Hippocampal formation (tissue), 2 donors: Measurements from ENCODE around the gene ATP5F1B.

ENCODE experiments used
- DNase-seq, 2 donors: peaks; one replicate each; lab custom pipeline; 2025; lab: John Stamatoyannopoulos, UW

The ATP5F1B gene

DNA sequence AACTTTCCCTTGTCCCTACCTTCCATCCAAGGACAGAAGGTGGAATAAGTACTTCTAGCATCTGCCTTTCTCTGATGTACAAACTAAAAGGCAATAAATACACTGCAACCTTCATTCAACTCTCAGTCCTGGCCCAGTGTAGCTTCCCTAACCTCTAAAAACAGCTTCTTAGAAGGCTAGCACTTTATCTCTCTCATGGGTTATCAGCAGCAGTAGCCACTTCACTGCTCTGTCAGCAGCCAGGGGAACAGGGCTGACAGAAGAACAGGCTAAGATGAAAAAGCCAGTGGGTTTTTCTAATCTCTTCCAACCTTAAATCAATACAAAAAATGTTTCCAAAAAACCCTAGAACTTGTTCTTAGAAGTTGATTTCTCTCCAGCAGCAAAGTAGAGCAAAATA lies 28.9 kb downstream of the ATP5F1B start:
- no peak for DNase-seq

DNA sequence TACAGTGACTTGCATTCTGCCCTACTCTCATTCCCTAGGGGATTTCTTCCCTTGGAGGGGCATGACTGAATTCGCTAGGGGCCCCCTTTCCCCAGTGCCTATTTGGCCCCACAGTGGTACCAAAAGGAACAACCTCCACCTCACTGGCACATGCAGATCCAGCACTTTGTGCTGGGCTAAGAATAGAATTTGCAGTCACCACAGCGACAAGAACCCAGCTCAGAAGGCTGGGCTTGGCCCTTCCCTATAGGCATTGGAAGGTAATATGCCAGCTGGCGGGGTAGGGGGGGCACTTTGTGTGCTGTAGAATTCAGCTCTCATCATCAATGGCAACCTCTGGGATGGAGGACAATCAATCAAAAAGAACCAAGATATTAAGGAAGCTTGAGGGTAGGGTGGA lies 29.5 kb downstream of the ATP5F1B start:
- no peak for DNase-seq

DNA sequence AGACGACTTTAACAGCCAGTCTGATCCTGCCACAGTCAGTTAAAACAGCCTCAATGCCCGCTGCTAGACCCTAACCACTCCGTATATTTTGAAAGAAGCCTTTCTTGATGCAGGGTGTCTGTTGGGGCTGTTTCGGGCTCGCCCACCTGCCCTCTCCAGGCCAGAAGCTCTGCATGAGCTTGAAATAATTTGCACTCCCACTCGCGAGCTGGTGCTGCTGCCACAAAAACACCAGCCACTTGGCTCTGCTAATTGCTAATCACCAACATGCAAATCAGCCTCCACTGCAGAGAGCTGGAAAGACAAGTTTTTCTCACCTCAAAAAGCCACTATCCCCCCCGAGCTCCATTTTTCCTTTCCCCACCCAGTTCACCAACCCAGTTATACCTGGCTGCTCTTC lies 31.2 kb downstream of the ATP5F1B start:
- DNase-seq = no peak

DNA sequence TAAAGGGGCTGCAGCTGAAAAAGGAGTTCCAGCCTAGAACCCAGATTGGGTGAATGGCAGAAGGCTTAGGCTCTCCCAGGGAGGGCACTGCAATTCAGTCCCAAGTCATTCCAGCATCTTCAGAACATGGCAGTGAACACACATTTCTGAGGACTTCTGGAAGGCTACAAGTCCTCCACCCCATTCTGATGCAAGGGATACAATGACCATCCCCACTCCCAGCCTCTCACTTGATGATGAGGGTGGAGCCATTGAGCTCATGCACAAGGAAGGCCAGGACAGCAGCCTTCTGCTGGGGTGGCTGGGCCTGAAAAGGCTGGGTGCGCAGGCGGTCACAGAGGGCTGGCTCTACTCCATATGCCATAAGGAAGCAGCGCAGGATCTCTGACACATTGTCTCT lies 41.4 kb downstream of the ATP5F1B start:
- no peak for DNase-seq

DNA sequence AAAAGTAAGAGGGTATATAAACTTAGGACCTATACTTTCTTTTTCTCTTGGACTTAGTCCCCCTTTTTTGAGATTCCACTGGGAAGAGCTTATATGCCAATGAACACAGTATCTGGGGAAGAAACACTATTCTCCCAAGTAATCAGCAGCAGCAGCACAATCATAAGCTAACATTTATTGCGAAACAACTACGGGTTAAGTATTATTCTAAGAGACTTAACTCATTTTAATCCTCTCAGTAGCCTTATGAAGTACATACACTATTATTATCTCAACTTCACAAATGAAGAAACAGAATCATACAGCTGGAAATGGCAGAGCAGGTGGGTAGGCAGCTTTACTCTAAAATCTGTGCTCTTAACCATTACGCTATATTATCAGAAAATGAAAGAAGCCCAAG lies 43.5 kb downstream of the ATP5F1B start:
- DNase-seq = no peak

DNA sequence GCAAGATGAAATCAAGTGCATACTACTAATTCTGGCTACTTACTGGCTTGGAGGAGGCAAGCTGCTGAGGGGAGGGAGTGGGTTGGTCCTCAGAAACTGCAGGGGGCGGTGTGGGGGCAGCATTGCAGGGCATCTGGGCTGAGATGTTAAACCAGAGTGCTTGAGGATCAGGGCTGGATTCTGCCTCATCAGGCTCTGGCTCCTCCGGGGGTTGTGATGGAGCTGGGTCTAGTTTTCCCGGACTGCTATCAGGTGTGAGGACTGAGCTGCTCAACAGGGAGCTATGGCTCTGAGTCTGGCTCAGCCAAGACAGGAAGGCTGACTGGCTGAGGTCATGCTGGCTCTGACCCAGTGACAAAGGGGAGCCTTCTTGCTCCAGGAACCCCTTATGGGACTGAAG lies 44.3 kb downstream of the ATP5F1B start:
- DNase-seq = no peak

DNA sequence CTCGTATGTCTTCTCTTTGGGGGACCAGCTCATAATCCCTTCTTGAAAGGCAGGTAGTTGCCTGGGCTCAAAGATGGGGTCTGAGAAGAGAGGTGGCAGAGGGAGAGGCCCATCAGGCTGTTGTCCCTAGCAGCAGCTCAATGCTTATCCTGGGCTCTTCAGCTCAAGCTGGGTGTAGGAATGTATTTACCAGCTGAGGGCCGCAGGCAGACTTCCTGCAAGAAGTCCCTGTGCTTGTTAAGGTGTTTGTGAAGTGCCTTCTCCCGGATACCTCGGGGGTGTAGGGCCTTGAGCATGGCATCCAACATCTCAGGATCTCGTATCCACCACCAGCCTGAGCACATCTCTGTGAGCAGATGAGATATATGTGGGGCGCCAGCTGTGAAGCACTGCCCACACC lies 45.0 kb downstream of the ATP5F1B start:
- no peak for DNase-seq

DNA sequence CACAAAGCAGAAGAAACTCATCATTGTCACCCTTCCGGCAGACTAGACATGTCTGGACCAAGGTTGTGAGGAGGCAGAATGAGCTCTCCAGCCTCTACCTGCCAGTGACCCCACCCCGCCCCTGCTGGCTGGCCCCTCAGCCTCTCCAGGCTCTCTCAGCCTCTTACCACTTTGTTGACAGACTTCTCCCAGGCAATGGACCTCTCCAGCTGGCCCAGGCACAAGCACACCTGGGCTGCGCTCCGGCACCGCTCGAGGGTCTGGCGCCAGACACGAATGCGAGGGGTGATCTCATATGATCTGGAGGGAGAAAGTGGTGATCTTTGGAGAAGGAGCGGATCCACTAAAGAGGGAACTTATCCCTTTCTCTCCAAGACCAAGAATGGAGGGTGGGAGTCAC lies 46.0 kb downstream of the ATP5F1B start:
- no peak for DNase-seq

DNA sequence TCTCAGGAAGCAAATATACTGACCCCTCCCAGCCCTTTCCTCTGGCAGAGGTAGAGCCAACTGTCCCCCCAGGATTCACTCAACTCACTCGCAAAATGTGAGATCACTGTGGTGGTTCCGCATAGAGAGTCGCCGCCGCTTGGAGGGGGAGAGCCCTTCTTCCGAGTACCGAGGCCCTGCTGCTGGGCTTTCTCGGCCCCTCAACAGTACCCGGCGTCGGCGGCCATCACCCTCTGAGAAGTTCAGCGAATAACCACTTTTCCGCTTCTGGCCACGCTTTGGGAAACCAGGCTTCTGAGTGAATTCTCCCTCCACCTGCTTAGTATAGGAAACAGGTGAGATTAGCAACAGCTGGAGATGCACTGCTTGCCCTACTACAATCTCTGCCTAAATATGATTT lies 46.7 kb downstream of the ATP5F1B start:
- DNase-seq = no peak

DNA sequence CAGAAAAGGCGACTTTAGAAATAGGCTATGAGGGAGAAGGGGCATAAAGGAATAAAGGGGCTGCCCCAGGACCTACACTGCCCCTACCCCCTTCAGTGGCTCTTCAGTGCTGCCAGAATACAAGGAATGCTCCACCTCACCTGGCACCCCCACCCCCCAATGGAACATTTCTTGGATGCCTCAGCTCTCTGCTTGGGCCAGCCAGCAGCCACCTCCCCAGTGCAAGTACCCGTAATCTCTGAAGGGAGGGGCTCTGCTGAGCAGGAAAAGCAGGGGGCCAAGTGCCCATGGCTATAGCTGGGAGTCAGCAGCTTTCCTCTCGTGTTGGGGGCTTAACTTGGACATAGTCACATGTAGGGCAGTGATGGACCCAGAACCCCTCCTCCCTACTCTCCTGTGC lies 49.0 kb downstream of the ATP5F1B start:
- no peak for DNase-seq

DNA sequence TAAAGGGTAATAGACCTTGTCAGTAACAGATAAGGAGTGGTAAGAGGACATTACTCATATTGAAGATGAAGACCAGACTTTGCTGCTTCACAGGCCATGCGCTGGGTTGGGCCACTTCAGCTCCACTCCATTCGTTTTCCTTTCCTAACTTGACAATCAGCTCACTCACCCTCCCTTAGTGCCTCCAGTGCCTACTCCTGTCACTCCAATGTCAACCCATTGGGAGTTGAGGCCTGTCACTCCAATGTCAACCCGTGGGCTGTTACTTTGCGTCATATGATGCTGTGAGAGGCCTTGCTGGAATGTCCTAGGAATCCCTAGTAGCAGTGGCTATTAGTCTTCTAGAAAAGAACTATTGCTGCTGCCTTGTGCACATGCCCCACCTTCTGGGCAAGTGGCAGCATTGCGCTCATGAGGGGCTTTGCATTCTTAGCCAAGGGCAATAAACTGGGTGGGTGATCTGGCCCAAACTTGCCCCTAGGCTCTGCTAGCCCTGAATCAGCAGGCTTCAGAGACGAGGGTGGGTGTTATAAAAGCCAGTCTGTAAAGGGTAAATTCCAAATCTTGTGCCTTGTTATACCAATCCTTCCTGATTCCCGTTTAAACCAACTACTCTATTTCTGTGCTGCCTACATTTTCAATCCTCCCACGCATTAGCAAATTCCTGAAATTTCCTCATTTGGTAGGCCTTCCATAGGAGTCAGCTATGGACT lies 51.7 kb downstream of the ATP5F1B start:
- DNase-seq = peak in 1 of 2 donors; percentile 54

DNA sequence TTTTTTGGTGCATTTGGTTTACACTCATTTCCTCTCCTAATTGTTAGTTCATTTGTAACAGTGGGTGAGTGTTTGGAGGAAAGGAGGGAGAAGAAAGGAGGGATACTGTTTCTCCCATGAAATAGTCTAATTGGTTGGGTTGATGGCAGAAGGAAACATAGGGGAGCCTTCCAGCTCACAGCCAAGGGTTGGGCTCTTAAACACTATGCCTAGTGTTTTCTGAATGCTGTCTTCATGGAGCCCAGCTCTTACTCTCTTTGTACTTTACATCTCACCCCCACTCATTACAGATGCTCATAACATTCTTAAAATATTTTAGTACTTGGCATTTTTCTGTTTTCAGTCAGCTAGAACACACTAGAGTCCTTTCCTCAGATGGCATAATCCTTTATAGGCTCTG lies 53.8 kb downstream of the ATP5F1B start:
- DNase-seq = no peak

DNA sequence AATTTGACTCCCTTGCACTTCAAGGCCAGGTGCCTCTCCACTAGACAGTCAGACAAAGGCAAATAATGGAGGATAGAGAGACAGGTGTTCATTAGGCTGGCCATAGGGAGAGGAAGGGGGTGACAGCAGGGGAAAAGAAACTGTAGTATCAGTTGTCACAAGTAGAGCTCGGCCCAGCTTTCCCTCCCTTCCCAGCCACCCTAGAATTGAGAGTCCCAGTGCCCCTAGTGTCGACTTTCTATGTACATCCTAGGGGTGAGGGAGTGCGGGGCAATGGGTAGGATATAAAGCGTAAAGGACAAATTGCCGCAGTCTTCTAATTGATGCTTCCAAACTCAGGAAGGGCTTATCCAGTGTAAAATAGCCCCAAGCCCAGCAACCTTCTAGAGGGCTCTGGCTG lies 54.7 kb downstream of the ATP5F1B start:
- no peak for DNase-seq

DNA sequence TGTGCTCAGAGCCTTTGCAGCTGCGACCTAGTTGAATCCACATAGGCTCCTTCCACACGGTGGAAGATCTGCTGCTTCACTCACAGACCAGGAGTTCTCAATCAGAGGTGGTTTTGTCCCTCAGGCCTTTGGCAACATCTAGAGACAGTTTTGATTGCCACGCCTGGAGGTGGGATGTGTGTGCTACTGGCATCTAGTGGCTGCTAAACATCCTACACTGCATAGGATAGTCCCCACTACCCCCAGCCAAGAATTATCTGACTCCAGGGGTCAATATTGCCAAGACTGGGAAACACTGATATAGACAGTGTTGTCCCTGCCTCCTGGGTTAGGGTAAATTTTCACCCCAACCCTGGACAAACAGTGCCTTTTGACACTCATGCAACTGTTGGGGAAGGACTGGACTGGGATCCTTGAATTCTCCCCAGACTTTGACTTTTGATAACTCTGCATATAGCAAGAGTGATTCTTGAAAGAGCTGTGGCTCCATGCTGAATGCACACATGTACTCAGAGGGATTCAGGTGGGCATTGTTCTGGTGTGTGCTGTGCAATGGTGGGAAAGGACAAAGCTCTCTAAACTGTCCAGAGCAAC lies 55.5 kb downstream of the ATP5F1B start:
- no peak for DNase-seq

DNA sequence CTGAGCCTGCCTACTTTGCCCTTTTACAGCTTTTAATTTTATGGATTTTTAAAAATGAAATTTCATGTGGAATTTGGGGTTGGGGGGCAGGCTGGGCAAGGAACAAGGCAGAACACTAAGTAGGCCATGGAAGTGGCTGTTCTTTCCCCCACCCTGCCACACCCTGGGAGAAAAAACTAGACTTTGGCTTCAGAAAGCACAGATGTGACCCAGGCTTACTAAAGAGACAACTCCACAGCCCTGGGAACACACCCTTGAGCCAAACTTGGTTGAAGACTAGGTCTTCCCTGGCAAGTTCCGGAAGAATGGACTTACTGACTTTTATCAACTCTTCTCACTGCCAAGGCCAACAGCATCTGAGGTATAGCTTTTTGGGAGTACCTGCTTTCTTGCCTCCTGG lies 56.0 kb downstream of the ATP5F1B start:
- DNase-seq = no peak
